Choroid plexus epithelial cell (primary cell): ENCODE results near the gene NPL.

Experiments
- DNase-seq: peaks from one replicate; pipeline ENCODE4 v3.0.0-alpha.2; 2010; ENCODE audit warnings: low read depth
- H3K4me3 ChIP-seq: 2 replicates; pipeline ENCODE4 v1.5.1; 2011; ENCODE audit warnings: low read depth, mild to moderate bottlenecking, control low read depth, low read length, moderate library complexity
- TF ChIP-seq, protein P1 (sequence below): conservative IDR thresholded peaks from 2 replicates; pipeline ENCODE4 v1.5.1; 2011; ENCODE audit warnings: low read depth, mild to moderate bottlenecking, control low read depth, inconsistent platforms, low read length, moderate library complexity

The NPL gene

DNA sequence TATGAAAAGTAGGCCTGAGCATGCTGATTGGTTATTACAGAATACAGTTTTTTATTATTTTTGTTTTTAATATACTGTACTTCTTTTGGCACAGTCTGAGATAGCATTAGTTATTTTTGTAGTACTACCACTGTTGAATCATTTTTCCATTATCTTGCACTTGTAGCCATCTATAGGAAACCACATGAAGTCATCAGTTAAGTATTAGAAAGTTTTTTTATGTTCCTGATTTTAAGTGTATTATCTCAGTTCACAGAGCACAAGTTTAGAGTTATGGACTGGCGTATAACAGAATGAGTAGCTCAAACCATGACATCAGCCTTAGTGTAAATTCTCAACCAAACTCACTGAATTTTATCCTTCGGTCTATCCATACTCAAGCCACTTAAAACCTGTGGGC lies 72.4 kb downstream of the NPL start:
- no peak overlapping the region for H3K4me3 ChIP-seq
- TF ChIP-seq, protein P1, sequence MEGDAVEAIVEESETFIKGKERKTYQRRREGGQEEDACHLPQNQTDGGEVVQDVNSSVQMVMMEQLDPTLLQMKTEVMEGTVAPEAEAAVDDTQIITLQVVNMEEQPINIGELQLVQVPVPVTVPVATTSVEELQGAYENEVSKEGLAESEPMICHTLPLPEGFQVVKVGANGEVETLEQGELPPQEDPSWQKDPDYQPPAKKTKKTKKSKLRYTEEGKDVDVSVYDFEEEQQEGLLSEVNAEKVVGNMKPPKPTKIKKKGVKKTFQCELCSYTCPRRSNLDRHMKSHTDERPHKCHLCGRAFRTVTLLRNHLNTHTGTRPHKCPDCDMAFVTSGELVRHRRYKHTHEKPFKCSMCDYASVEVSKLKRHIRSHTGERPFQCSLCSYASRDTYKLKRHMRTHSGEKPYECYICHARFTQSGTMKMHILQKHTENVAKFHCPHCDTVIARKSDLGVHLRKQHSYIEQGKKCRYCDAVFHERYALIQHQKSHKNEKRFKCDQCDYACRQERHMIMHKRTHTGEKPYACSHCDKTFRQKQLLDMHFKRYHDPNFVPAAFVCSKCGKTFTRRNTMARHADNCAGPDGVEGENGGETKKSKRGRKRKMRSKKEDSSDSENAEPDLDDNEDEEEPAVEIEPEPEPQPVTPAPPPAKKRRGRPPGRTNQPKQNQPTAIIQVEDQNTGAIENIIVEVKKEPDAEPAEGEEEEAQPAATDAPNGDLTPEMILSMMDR = no peak
- DNase-seq = peak; percentile 64

- H3K4me3 ChIP-seq = no peak overlapping the region
- DNase-seq = no peak
- TF ChIP-seq, protein P1 = no peak
Observed at GRCh38 chr1:182862827-182863226, 73.3 kb downstream of the NPL start.

GRCh38 chr1:182863940-182864339 lies 74.4 kb downstream of the NPL start:
- TF ChIP-seq, protein P1 = no peak
- DNase-seq = no peak
- no peak overlapping the region for H3K4me3 ChIP-seq

DNA sequence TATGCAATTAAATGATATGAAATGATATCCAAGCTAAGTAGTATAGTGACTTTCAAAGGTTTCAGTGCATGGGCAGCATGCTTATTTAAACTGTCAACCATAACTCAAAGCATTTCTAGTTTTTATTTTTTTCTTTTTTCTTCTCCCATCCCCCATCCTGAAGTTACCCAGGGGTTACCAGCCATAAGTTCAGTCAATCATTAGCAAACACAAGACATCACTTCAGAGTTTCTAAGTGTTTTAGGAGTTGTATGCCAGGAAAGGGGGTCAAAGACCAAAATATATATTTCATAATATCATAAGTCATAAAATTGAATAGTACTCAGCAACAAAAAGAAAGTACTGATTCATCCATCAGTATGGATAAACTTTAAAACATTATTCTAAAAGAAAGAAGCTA lies 78.3 kb downstream of the NPL start:
- no peak overlapping the region for H3K4me3 ChIP-seq
- TF ChIP-seq, protein P1 = no peak
- no peak for DNase-seq

- DNase-seq = no peak
- TF ChIP-seq, protein P1 = no peak
- no peak overlapping the region for H3K4me3 ChIP-seq
Observed at GRCh38 chr1:182869241-182869666, 79.7 kb downstream of the NPL start.

- TF ChIP-seq, protein P1 = no peak
- H3K4me3 ChIP-seq = no peak overlapping the region
- no peak for DNase-seq
Observed at GRCh38 chr1:182872881-182873280, 83.3 kb downstream of the NPL start.

DNA sequence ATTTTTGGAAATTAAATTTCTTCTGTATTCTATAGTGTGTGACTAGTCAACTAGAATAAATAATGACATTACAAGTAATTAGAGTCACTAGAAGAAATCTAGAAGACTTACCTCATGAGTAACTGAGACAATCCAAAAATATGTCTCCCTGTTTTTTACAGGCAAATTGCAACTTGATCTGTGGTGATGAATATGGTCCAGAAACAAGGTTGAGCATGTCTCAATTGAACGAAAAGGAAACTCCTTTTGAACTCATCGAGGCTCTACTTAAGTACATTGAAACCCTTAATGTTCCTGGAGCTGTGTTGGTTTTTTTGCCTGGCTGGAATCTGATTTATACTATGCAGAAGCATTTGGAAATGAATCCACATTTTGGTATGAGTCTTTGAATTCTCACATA lies 86.3 kb downstream of the NPL start:
- TF ChIP-seq, protein P1 = no peak
- H3K4me3 ChIP-seq = no peak overlapping the region
- DNase-seq = no peak
